Pancreas (tissue), 10 donors: ENCODE data around the gene SP5. TPM values are rescaled to one million over a fixed set of nuclear protein-coding genes. Genes with fewer than 3 reads are reported as not detected.

Experiments
- ATAC-seq, 4 donors: fragments of 200-7000 bp; cut with Tn5 transposase; one replicate each; pipeline versions ENCODE4 v1.8.0 to v1.9.1; 2020; ENCODE audit warnings: mild to moderate bottlenecking in 4 of 4, moderate library complexity in 4 of 4
- DNase-seq, 6 donors: peaks; one replicate each; pipeline ENCODE4 v3.0.0-alpha.2; 2020
- FAIRE-seq: peaks from 2 replicates; lab custom pipeline; 2012; peaks lifted over from hg19 to GRCh38; lab: Jason Lieb, UNC
- H3K27ac ChIP-seq, 4 donors: fragments of 200-600 bp; sonication (generic); 1 replicate in 3 of 4; 2 replicates in 1 of 4; pipeline versions ENCODE4 v1.5.0 to v1.8.0; 2020
- H3K27me3 ChIP-seq, 4 donors: fragments of 200-600 bp; one replicate each; pipeline ENCODE4 v1.8.0; 2021
- H3K36me3 ChIP-seq, 3 donors: fragments of 200-600 bp; sonication (generic) in 1 of 3; one replicate each; pipeline versions ENCODE4 v1.5.0 to v1.8.0; 2020 to 2021
- H3K4me1 ChIP-seq, 3 donors: fragments of 200-600 bp; one replicate each; pipeline ENCODE4 v1.8.0; 2021
- H3K4me3 ChIP-seq, 4 donors: fragments of 200-600 bp; sonication (generic) in 2 of 4; one replicate each; pipeline versions ENCODE4 v1.5.0 to v1.8.0; 2020 to 2021
- H3K9me3 ChIP-seq, 4 donors: fragments of 200-600 bp; one replicate each; pipeline ENCODE4 v1.8.0; 2021
- WGBS, 2 donors: extraction: QIAGEN DNeasy Blood & Tissue Kit; methylation state at CpG; one replicate each; pipeline ENCODE4 v1.1.7; 2013; 5-methylcytosine and 5-hydroxymethylcytosine counted together
- intact Hi-C, 3 donors: fragments of 100-400 bp; cut with DNase I; formaldehyde crosslinking; loops; one replicate each; pipeline versions ENCODE4 v1.11.1 to v1.14.2; 2022
- polyA plus RNA-seq, 2 donors: library from polyadenylated mRNA; stranded (reverse); fragments of 200-250 nt; gene quantifications; one replicate each; pipeline ENCODE4 v1.2.3, GENCODE V29; 2013
- total RNA-seq, 6 donors: library from RNA; stranded (reverse); fragmentation: NEBNext Ultra II Directional in 4 of 6; extraction: Animal tissue kit (Norgen Biotek cat#: 25700) in 4 of 6; gene quantifications; one replicate each; pipeline versions ENCODE4 v1.2.1 to v1.2.4, GENCODE V29; 2021 to 2023
- TF ChIP-seq, protein P1 (sequence below), 4 donors: fragments of 200-600 bp; sonication (generic) in 3 of 4; IDR thresholded peaks; one replicate each; pipeline versions ENCODE4 v1.5.0 to v1.8.0; 2021; ENCODE audit warnings: antibody characterized with exemption in 4 of 4
- donor health status: healthy with polysubstance abuse.
- donor health status: DM: no; HTN: no; CAD: no; lungs with moderate emphysema.
- donor health status: DM: no; HTN: no; CAD: no.
- donor health status: control.
- donor health status: control.
- donor health status: Bipolar disorder and iron deficiency.
- donor health status: DM: yes; HTN: yes; CAD: no.
- donor health status: DM: no; HTN: no; CAD: no.
- donor health status: DM: no; HTN: no; CAD: no.
- donor health status: DM: yes; HTN: yes; CAD: no.

The SP5 gene
- total and polyA plus RNA-seq, 8 donors, result 0.08 to 2.1 (median 0.28) TPM; not detected in 1

DNA sequence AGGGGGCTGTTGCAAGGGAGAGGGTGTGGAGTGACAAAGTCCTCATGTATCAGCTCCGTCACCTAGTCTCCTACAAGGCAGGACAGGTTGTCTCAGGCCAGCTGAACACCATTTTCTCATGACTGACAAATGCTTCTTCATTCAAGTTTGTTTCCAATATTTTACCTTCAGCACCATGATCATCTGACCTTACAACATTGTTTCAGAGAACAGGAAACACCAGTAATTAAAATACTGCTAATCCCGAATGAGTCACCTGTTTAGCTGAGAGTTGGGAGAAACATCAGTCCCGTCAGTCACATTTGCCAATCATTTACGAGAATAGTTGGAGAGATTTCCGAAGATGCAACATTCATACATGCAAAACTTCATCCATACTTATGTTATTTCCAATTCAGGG, 25.7 kb upstream of the SP5 start:
- WGBS, 2 donors, result 81 to 84% methylated on average over 5 of the region's 5 CpGs
- FAIRE-seq (no peak), ATAC-seq (no peak), DNase-seq (no peak)
- Histone ChIP-seq H3K4me3 (no peak overlapping the region), H3K27ac (no peak overlapping the region), H3K27me3 (no peaks in the 10 kb centered on the region), H3K36me3 (no peaks in the 10 kb centered on the region), H3K4me1 (no peaks in the 10 kb centered on the region), H3K9me3 (no peaks in the 10 kb centered on the region)
- TF ChIP-seq, protein P1, sequence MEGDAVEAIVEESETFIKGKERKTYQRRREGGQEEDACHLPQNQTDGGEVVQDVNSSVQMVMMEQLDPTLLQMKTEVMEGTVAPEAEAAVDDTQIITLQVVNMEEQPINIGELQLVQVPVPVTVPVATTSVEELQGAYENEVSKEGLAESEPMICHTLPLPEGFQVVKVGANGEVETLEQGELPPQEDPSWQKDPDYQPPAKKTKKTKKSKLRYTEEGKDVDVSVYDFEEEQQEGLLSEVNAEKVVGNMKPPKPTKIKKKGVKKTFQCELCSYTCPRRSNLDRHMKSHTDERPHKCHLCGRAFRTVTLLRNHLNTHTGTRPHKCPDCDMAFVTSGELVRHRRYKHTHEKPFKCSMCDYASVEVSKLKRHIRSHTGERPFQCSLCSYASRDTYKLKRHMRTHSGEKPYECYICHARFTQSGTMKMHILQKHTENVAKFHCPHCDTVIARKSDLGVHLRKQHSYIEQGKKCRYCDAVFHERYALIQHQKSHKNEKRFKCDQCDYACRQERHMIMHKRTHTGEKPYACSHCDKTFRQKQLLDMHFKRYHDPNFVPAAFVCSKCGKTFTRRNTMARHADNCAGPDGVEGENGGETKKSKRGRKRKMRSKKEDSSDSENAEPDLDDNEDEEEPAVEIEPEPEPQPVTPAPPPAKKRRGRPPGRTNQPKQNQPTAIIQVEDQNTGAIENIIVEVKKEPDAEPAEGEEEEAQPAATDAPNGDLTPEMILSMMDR (IDR thresholded peaks at IDR 0.05), result no peak
- intact Hi-C loops, result no loop called here

DNA sequence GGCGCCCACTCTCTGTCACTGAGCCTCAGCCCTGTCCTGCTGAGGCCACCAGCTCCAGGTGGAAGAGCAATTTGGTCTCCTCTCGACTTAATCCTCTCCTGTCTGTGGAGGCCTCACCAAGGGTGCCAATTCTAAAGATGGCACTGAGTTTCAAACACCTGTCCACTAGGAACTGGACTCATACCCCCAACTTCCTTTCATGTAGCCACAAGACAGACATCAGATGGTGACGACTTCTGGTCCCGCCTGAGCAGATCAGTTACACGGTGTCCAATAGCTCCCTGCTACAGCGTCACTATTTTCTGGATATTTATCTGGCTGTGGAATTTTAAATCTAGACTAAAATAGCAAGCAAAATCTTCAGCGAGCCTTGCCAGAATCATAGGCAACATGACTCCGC, 24.5 kb upstream of the SP5 start:
- TF ChIP-seq, protein P1 (IDR thresholded peaks at IDR 0.05), result no peak
- Histone ChIP-seq H3K9me3 (no peaks in the 10 kb centered on the region), H3K4me1 (peaks cover 0 to 5% (median 2%) of the 10 kb centered on the region in 3 donors), H3K27ac (no peak overlapping the region), H3K4me3 (no peak overlapping the region), H3K36me3 (no peaks in the 10 kb centered on the region), H3K27me3 (no peaks in the 10 kb centered on the region)
- 81 to 82% methylated on average over 8 of the region's 8 CpGs for WGBS, 2 donors
- intact Hi-C loops, result no loop called here
- DNase-seq (no peak), FAIRE-seq (no peak), ATAC-seq (no peak)

DNA sequence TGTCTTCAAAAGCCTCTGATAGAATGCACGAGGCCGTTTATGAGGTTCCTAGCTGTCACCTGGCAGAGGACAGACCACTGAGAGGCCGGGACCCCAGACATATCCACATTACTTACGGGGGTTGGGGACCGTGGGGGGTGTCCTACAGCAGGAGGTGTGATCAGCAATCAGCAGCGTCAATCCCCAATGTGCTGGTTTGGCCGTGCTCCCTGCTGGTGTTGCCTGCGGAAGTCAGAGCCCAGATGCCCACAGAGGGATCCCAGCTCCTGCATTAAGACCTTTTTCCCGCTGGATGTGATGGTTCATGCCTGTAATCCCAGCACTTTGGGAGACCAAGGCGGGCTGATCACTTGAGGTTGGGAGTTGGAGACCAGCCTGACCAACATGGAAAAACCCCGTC, 20.8 kb upstream of the SP5 start:
- DNase-seq, result no peak
- Histone ChIP-seq H3K9me3 (no peaks in the 10 kb centered on the region), H3K27me3 (no peaks in the 10 kb centered on the region), H3K4me1 (peaks cover 0 to 8% (median 5%) of the 10 kb centered on the region in 3 donors), H3K36me3 (no peaks in the 10 kb centered on the region), H3K27ac (no peak overlapping the region), H3K4me3 (no peak overlapping the region)
- TF ChIP-seq, protein P1 (IDR thresholded peaks at IDR 0.05), result no peak
- intact Hi-C loops, result no loop called here
- WGBS, 2 donors, result 89 to 90% methylated on average over 11 of the region's 11 CpGs
- ATAC-seq, result no peak
- FAIRE-seq, result no peak

DNA sequence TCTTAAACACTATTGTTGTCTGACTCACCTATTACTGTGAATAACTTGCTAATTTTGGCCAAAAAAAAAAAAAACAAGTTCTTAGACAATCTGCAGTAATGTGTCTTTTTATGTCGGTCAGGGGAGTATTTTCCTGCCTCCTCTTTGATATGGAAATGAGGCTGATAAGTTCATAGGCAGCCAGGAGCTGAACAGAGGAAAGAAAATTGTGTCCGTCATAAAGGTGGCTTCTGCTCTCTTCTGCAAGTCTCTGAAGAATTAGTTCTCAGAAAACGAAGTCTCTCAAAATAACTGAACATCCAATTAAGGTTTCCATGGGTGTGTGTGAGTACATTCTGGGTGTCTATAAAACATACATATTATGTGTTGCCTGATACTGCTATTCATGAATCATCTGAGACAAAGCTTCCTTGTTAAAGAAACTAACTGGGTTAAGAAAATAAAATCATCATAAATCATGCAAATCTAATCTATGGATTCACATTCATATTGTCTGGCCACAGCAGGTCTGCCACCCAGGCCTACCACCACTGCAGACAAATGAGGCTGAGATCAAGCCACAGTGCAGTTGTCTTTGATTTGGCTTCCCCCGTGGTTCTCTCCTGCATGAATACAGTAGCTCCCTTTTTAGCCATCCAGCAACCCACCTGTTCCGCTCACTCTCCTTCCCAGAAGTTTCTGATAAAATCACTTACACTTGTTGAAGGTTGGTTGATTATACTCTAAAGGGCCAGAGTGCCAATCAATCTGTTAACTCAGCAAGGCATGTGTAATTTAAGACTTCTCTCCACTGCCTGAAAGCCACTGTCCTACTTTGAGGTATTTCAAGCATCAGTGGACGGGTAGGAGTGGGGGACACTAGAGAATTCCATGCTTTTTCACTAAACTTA, 19.4 kb upstream of the SP5 start:
- DNase-seq (no peak), FAIRE-seq (no peak), ATAC-seq (peak in 3 of 4 donors; percentile 68 to 86 (median 80))
- Histone ChIP-seq H3K4me1 (peaks cover 0 to 8% (median 5%) of the 10 kb centered on the region in 3 donors), H3K9me3 (no peaks in the 10 kb centered on the region), H3K27ac (no peak overlapping the region), H3K36me3 (no peaks in the 10 kb centered on the region), H3K4me3 (no peak overlapping the region), H3K27me3 (no peaks in the 10 kb centered on the region)
- 47 to 56% methylated on average over 6 of the region's 6 CpGs for WGBS, 2 donors
- intact Hi-C loops, result no loop called here
- TF ChIP-seq, protein P1 (IDR thresholded peaks at IDR 0.05), result no peak

DNA sequence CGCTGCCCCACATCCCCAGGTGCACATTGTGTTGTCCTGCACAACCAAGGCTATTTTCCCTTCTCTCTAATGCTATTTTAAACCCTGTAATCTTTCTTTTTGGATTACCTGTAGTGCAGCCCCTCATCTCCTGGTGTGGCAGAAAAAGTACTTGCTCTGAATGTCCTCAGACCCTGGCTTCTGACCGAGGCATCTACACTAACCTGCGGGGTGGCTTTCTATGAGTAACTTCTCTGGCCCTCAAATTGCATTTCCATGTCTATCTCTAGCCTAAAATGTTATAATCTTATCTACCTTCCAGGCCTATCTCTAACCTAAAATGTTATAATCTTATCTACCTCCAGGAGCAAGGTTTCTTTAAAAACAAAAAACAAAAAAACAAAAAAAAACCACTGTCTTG, 18.2 kb upstream of the SP5 start:
- WGBS, 2 donors, result 95 to 96% methylated on average over 3 of the region's 3 CpGs
- Histone ChIP-seq H3K27ac (no peak overlapping the region), H3K36me3 (no peaks in the 10 kb centered on the region), H3K4me3 (no peak overlapping the region), H3K4me1 (peaks cover 0 to 8% (median 5%) of the 10 kb centered on the region in 3 donors), H3K9me3 (no peaks in the 10 kb centered on the region), H3K27me3 (no peaks in the 10 kb centered on the region)
- DNase-seq, result no peak
- intact Hi-C loops, result no loop called here
- FAIRE-seq, result no peak
- no peak for ATAC-seq
- TF ChIP-seq, protein P1 (IDR thresholded peaks at IDR 0.05), result no peak
